GM12872 (cell line): ENCODE data around the gene ARL5C.

ENCODE experiments used
- TF ChIP-seq, protein P1 (sequence below): IDR thresholded peaks from 3 replicates; pipeline ENCODE4 v1.5.1; 2011; ENCODE audit warnings: low read depth, mild to moderate bottlenecking, low read length, moderate library complexity; ENCODE audit not compliant: insufficient read depth

The ARL5C gene

GRCh38 chr17:39145143-39145542 is 20.8 kb downstream of the ARL5C start:
- TF ChIP-seq, protein P1, sequence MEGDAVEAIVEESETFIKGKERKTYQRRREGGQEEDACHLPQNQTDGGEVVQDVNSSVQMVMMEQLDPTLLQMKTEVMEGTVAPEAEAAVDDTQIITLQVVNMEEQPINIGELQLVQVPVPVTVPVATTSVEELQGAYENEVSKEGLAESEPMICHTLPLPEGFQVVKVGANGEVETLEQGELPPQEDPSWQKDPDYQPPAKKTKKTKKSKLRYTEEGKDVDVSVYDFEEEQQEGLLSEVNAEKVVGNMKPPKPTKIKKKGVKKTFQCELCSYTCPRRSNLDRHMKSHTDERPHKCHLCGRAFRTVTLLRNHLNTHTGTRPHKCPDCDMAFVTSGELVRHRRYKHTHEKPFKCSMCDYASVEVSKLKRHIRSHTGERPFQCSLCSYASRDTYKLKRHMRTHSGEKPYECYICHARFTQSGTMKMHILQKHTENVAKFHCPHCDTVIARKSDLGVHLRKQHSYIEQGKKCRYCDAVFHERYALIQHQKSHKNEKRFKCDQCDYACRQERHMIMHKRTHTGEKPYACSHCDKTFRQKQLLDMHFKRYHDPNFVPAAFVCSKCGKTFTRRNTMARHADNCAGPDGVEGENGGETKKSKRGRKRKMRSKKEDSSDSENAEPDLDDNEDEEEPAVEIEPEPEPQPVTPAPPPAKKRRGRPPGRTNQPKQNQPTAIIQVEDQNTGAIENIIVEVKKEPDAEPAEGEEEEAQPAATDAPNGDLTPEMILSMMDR: no peak

DNA sequence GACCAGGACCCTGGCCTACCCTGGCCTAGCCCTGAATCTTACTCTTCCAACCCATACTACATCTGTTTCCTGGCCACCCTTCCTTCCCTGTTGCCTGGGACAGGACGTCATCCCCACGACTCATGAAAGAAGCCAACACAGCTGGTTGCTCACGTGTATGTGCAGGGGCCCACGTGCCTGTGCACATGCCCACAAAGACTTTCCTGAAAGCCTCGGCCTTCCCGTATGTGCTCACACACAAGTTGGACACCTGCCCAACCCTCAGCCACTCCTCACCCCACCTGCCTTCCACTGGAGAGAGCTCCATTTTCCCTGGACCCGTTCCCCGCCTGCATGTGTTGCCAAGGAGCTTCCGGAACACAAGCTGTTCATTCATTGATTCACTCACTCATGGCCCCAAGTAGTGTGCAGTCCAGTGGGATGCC is 21.5 kb downstream of the ARL5C start:
- TF ChIP-seq, protein P1: no peak

- TF ChIP-seq, protein P1: no peak
These were observed 22.3 kb downstream of the ARL5C start for GRCh38 chr17:39143552-39144093.

DNA sequence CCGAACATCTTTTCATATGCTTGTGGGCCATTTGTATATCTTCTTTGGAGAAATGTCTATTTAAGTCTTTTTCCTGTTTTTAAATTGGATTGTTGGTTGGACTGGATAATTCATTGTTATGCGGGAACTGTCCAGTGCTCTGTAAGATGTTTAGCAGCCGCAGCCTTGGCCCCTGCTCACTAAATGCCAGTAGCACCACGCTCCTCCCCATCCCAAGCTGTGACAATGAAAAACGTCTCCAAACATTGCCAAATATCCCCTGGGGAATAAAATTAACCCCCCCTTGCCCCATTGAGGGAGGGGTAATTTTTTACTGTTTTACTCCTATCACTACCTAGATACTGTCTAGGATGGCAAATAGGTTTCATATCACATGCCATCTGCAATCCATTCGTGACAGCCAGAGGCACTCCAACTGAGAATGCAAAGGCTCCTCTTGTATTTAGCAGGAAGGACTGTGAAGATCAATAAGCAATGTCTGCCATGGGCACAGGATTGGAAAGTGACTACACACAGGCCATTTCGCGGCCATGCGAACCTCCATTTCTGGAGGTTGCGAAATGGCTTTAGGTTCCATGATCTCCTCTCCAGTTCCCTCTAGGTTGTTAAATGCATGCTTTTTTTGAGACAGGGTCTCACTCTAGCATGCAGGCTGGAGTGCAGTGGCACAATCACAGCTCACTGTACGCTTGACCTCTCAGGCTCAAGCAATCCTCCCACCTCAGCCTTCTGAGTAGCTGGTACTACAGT is 23.9 kb downstream of the ARL5C start:
- TF ChIP-seq, protein P1: no peak

DNA sequence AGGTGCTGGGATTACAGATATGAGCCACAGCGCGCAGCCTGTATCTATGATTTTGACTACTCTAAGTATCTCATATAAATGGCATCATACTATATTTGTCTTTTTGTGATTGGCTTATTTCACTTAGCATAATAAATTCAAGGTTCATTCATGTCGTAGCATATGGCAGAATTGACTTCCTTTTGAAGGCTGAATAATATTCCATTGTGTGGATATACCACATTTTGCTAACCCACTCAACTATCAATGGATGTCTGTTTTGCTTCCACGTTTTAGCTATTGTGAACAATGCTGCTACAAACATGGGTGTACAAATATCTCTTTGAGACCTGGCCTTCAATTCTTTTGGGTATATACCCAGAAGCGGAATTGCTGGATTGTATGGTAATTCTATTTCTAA is 24.7 kb downstream of the ARL5C start:
- TF ChIP-seq, protein P1: no peak

DNA sequence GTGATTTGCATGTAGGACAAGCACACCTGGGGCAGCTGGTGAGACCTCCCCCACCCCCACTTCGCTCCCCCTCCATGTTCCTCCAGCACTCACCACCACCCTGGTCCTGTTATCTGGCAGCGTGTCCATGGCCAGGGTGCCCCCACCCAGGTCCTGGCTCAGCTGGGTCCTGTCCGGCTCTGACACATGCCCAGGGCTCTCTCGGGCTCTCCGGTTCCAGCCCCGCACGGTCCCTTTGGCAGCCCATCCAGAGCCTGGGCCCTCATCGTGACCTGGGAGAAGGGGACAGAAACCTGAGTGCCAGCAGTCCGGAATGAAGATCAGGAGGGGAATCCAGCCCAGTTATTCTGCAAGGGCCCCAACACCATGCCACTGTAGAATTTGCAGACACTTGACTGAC is 26.4 kb downstream of the ARL5C start:
- TF ChIP-seq, protein P1: no peak

DNA sequence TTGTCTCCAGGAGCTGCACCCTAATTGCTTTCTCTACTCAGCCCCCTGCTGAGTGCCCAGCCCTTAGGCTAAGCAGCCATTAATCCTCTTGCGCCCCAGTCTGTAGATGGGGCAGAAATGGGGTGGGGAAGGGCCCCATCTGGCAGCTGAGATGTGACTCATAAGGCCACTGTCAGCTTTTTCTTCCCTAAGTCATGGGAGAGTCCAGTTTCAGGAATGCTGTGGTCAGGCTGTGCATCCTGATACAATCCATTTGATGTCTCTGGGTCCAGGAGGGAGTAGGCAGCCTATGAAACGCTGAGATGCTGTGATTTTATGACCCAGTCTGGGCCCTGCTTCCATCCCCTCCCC is 26.8 kb downstream of the ARL5C start:
- TF ChIP-seq, protein P1: no peak
